ENCODE results near the gene STAG3.
"Not testable (repeated sequence)": the region's sequence is repeated elsewhere in the genome, so short reads cannot be mapped to it uniquely, and the experiment has no call there.

Gene STAG3, protein sequence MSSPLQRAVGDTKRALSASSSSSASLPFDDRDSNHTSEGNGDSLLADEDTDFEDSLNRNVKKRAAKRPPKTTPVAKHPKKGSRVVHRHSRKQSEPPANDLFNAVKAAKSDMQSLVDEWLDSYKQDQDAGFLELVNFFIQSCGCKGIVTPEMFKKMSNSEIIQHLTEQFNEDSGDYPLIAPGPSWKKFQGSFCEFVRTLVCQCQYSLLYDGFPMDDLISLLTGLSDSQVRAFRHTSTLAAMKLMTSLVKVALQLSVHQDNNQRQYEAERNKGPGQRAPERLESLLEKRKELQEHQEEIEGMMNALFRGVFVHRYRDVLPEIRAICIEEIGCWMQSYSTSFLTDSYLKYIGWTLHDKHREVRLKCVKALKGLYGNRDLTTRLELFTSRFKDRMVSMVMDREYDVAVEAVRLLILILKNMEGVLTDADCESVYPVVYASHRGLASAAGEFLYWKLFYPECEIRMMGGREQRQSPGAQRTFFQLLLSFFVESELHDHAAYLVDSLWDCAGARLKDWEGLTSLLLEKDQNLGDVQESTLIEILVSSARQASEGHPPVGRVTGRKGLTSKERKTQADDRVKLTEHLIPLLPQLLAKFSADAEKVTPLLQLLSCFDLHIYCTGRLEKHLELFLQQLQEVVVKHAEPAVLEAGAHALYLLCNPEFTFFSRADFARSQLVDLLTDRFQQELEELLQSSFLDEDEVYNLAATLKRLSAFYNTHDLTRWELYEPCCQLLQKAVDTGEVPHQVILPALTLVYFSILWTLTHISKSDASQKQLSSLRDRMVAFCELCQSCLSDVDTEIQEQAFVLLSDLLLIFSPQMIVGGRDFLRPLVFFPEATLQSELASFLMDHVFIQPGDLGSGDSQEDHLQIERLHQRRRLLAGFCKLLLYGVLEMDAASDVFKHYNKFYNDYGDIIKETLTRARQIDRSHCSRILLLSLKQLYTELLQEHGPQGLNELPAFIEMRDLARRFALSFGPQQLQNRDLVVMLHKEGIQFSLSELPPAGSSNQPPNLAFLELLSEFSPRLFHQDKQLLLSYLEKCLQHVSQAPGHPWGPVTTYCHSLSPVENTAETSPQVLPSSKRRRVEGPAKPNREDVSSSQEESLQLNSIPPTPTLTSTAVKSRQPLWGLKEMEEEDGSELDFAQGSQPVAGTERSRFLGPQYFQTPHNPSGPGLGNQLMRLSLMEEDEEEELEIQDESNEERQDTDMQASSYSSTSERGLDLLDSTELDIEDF

DNA sequence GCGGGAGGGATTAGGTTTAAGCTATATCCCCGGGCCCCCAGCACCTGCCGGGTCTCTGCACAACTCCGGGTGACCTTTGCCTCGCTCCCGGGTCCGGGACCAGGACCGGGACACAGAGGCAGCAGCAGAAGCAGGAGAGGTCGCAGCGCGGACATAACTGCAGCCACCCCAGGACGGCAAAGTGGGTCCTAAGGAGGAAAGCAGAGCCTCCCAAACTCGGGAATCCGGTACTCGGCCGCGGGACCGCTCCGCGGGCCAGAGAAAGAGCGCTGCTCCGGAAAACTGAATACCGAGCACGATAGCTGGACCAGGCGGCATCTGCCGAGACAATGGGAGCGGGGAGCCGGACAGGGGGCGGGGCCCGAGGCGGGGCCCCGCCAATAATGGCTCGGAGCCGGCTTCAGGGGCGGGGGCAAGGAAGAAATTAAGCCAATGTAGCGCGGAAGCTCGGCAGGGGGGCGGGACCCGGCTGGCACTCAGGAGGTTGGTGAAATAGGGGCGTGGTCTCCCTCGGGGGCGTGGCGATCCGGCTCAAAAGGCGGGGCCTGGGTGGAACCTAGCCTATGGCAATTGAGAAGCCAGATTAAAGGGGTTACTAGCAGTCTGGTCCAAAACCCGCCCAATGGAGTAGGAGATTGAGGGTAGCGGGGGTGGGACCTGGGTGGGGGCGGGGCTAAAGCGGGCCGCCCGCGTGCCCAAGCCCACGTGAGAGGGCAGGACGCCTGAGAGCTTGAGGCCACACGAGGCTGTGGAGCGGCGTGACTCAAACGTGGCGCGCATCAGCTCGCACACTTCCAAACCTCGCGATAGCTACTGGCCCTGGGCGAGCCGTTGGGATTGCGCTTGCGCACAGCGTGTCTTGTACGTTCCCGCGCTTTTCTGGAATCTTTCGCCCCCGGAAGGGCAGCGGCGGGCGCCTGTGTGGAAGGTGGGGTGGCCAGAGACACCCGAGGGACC is at the start of gene STAG3, which contains the start of gene GPC2:
STAG3 (plus strand) TSS at position 874 of the 957 bp plus-strand sequence. CDS start 2,639 bp downstream, outside the sequence.
GPC2 (minus strand) TSS at position 337 of the 957 bp plus-strand sequence; CDS start at position 155, 182 bp downstream.
- peak within 1 kb of the TSS; percentile 94 for H3K4me2 ChIP-seq (ENCODE audit: low read depth, low read length, poor library complexity, severe bottlenecking)
- H3K4me3 ChIP-seq (ENCODE audit: low read length, poor library complexity, severe bottlenecking): peak within 1 kb of the TSS; percentile 91
- TF ChIP-seq EZH2phosphoT487 (IDR thresholded peaks at IDR 0.05; ENCODE audit: borderline replicate concordance): no peak
- TF ChIP-seq, protein P1, sequence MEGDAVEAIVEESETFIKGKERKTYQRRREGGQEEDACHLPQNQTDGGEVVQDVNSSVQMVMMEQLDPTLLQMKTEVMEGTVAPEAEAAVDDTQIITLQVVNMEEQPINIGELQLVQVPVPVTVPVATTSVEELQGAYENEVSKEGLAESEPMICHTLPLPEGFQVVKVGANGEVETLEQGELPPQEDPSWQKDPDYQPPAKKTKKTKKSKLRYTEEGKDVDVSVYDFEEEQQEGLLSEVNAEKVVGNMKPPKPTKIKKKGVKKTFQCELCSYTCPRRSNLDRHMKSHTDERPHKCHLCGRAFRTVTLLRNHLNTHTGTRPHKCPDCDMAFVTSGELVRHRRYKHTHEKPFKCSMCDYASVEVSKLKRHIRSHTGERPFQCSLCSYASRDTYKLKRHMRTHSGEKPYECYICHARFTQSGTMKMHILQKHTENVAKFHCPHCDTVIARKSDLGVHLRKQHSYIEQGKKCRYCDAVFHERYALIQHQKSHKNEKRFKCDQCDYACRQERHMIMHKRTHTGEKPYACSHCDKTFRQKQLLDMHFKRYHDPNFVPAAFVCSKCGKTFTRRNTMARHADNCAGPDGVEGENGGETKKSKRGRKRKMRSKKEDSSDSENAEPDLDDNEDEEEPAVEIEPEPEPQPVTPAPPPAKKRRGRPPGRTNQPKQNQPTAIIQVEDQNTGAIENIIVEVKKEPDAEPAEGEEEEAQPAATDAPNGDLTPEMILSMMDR (conservative IDR thresholded peaks at IDR 0.05; ENCODE audit: low read length): no peak
- no peaks in the 10 kb centered on the region for H3F3A ChIP-seq (ENCODE audit: low read depth)
- H2AFZ ChIP-seq (ENCODE audit: low read length): peak within 1 kb of the TSS; percentile 92
- no peaks in the 10 kb centered on the region for H3K27me3 ChIP-seq (ENCODE audit: insufficient read depth, low read length, poor library complexity, severe bottlenecking)
- H3K79me2 ChIP-seq (ENCODE audit: insufficient read depth, low read length): peaks cover 25% of the 10 kb centered on the region
- H3K9me3 ChIP-seq (ENCODE audit: insufficient read depth, low read depth, low read length): no peaks in the 10 kb centered on the region
- no peaks in the 10 kb centered on the region for H3K36me3 ChIP-seq (ENCODE audit: insufficient read depth, low read length)
- H3K4me1 ChIP-seq (ENCODE audit: insufficient read depth, low read length, poor library complexity, severe bottlenecking): peaks cover 17% of the 10 kb centered on the region
- no peaks in the 10 kb centered on the region for H3K9me2 ChIP-seq (replicated peaks; ENCODE audit: low read depth, low read length)
- H3K9ac ChIP-seq (ENCODE audit: low read depth, low read length, poor library complexity, severe bottlenecking): peak within 1 kb of the TSS; percentile 85
- H4K20me1 ChIP-seq (ENCODE audit: insufficient read depth, low read length, poor library complexity, severe bottlenecking): peaks cover 4% of the 10 kb centered on the region

DNA sequence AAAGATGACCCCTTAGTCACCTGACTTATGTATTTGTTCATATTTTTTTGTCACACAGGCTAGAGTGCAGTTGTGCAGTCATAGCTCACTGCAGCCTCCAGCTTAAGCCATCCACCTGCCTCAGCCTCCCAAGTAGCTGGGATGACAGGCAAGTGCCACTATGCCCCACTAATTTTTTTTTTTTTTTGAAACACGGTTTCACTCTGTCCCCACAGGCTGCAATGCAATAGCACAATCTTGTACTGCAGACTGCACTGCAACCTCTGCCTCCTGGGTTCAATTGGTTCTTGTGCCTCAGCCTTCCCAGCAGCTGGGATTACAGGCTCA is 49.1 kb upstream of the STAG3 start:
- TF ChIP-seq, protein P1 (conservative IDR thresholded peaks at IDR 0.05; ENCODE audit: low read length): no peak
- no peak for TF ChIP-seq EZH2phosphoT487 (IDR thresholded peaks at IDR 0.05; ENCODE audit: borderline replicate concordance)
- Histone ChIP-seq H3K9me2 (replicated peaks; ENCODE audit: low read depth, low read length) (no peaks in the 10 kb centered on the region), H3K9ac (ENCODE audit: low read depth, low read length, poor library complexity, severe bottlenecking) (peak overlapping the region; percentile 97), H3F3A (ENCODE audit: low read depth) (no peaks in the 10 kb centered on the region; the same call in 1 of the 2 replicates), H3K36me3 (ENCODE audit: insufficient read depth, low read length) (no peaks in the 10 kb centered on the region), H3K9me3 (ENCODE audit: insufficient read depth, low read depth, low read length) (no peaks in the 10 kb centered on the region), H3K79me2 (ENCODE audit: insufficient read depth, low read length) (peaks cover 25% of the 10 kb centered on the region), H3K27me3 (ENCODE audit: insufficient read depth, low read length, poor library complexity, severe bottlenecking) (no peaks in the 10 kb centered on the region), H3K4me1 (ENCODE audit: insufficient read depth, low read length, poor library complexity, severe bottlenecking) (peaks cover 25% of the 10 kb centered on the region), H4K20me1 (ENCODE audit: insufficient read depth, low read length, poor library complexity, severe bottlenecking) (no peaks in the 10 kb centered on the region), H2AFZ (ENCODE audit: low read length) (no peak overlapping the region), H3K4me3 (ENCODE audit: low read length, poor library complexity, severe bottlenecking) (peak overlapping the region; percentile 95), H3K4me2 (ENCODE audit: low read depth, low read length, poor library complexity, severe bottlenecking) (peak overlapping the region; percentile 98)

DNA sequence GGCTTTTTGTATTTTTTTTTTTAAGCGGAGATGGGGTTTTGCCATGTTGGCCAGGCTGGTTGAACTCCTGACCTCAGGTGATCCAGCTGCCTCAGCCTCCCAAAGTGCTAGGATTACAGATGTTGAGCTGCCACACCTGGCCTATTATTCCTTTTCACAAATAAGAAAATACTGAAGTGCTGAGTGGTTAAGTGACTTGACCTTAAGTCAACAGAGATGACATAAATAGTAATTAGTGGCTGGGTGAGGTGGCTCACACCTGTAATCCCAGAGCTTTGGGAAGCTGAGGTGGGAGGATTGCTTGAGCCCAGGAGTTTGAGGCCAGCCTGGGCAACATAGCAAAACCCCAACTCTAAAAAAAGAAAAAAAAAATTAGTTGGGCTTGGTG is 47.5 kb upstream of the STAG3 start:
- not testable (repeated sequence) for H3K9me3 ChIP-seq (ENCODE audit: insufficient read depth, low read depth, low read length); H3K9me2 ChIP-seq (replicated peaks; ENCODE audit: low read depth, low read length); H3K9ac ChIP-seq (ENCODE audit: low read depth, low read length, poor library complexity, severe bottlenecking); H3K27me3 ChIP-seq (ENCODE audit: insufficient read depth, low read length, poor library complexity, severe bottlenecking); H3K4me2 ChIP-seq (ENCODE audit: low read depth, low read length, poor library complexity, severe bottlenecking); H2AFZ ChIP-seq (ENCODE audit: low read length); H3K36me3 ChIP-seq (ENCODE audit: insufficient read depth, low read length); H3F3A ChIP-seq (ENCODE audit: low read depth); H4K20me1 ChIP-seq (ENCODE audit: insufficient read depth, low read length, poor library complexity, severe bottlenecking); H3K4me3 ChIP-seq (ENCODE audit: low read length, poor library complexity, severe bottlenecking)
- Histone ChIP-seq H3K4me1 (ENCODE audit: insufficient read depth, low read length, poor library complexity, severe bottlenecking) (peaks cover 17% of the 10 kb centered on the region), H3K79me2 (ENCODE audit: insufficient read depth, low read length) (peaks cover 13% of the 10 kb centered on the region)
